NCI-H2107 treated with DMSO at 0.1 percent for 48 hours (cell line): Measurements from ENCODE around the gene CGNL1.

Experiments used
- DNase-seq: peaks from one replicate; lab custom pipeline; 2025; ENCODE audit not compliant: unreplicated experiment; lab: John Stamatoyannopoulos, UW

The CGNL1 gene

DNA sequence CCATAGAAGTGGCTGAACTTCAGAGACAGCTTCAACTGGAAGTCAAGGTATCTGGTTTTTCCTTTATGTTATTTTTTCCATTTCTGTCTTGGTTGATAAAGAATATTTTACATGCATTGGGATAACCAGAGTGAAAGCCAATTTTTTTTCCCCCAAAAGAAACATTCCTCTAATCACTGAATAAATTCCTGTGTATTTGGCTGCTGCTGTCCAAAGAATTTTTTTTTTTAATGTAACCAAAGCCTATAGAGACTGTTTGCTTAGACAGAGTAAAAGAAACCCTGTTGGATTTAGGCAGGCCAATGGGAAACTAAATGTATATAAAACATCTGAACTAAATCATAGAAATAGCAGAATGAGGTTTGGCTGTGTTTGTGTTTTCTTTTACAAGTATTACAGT, 75.2 kb downstream of the CGNL1 start:
- no peak for DNase-seq

DNA sequence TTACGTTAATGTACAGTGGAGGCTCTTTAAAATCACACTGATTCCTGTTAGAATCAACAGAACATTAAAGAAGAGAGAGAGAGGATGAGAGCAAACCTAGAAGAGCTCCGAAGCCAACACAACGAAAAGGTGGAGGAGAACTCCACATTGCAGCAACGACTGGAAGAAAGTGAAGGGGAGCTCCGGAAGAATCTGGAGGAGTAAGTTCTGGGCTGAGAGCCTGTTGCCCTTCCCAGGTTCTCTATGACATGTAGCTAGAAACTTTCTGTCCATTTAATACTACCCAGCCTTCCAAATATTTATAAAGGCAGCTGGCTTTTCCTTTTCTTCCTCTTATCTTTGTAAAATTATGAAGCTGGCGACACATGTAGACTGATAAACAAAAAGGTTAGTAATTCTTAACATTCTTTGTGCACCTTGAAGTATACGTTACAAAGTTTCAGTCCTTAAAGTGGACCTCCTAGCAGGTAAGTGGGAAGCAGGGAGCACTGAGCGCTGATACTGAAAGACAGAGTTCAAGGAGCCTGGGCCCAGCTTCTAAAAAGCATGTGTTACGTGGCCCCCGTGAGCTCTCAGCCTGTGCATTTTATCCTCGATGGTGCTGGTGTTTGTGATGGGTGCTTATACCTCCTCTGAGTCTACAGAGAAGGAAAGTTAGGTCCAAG, 75.9 kb downstream of the CGNL1 start:
- DNase-seq: no peak

DNA sequence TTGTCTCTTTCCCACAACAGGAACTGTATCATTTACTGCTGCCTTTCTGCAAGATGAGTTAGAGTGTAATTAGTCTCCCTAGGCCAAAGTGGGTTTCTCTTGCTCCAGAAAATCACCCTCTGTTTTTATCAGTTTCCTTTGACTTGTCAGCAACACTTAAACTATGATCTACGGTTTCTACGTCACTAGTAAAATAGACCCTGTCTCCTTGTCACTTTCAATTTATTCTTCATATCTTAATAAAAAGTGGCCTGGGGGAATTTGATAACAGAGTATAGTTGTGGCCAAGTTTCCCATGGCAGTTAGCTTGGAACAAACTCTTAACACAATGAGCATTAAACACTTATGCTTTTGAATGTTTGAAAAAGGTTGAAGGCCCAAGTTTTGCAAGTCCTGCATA, 79.6 kb downstream of the CGNL1 start:
- no peak for DNase-seq

DNA sequence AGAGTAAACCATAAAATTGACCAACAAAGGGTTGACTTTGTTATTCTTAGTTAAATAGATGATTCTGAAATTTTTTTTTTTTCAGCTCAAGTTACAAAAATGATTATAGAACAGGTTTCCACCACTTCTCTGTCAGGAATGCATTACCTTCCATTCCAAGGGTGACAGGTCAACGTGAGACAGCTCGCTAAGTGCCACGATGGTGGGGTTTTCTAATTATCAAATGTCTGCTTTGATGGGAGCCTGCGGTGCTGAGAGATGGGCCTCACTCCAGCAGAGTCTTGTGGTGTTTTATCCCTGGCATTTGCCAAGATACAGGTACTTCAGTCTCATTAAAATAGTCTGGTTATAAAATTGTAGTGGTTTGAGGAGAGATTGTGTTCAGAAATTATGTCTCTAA, 80.3 kb downstream of the CGNL1 start:
- DNase-seq: no peak

DNA sequence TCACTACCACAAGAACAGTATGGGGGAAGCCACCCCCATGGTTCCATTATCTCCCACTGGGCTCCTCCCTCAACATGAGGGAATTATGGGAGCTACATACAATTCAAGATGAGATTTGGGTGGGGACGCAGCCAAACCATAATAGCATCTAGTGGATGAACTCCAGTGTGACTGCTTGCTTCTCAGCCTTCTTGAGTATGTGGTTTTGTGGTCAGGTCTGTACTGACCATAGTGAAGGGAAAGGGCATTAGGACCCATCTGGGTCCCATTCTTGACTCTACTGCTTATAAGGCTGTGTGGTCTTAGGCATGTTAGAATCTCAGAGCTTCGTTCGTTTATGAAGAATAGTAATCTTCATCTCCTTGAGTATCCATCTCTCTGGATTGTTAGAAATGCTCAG, 81.4 kb downstream of the CGNL1 start:
- no peak for DNase-seq

DNA sequence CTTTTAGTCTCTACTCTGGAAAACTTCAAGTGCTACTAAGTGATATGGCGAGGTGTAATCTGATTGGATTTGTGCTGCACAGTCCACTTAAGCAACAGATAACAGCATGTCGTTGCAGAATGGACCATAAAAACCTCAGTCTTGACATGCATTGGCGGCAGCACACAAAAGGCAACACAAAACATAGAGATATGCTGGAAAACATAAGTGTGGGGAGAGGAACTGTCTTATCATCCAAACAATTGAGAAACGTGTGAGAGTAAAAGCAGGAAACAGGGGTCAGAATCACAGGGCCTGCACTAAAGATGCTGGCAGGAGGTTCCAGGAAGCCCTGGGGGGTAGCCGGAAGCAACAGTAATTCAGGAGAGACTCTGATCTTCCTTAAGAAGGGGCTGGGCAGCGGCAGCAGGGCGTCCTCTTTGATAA, 82.1 kb downstream of the CGNL1 start:
- DNase-seq: no peak

DNA sequence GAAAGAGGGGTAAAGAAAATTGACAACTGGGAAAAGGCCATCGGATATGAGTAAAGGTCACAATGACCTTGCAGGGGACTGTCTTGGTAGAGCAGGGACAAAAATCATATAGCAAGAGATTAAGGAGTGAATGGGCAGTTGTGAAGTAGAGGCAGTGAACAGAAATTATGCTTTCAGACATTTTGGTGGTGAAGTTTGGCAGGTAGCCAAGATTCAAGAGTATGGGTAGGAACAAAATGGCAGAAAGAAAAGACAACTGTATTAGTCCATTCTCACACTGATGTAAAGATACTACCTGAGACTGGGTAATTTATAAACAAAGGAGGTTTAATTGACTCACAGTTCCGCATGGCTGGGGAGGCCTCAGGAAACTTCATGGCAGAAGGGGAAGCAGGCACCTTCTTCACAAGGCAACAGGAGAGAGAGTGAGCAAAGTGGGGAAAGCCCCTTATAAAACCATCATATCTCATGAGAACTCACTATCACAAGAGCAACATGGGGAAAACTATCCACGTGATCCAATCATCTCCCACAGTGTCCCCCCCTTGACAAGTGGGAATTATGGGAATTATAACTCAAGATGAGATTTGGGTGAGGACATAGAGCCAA, 84.0 kb downstream of the CGNL1 start:
- no peak for DNase-seq

DNA sequence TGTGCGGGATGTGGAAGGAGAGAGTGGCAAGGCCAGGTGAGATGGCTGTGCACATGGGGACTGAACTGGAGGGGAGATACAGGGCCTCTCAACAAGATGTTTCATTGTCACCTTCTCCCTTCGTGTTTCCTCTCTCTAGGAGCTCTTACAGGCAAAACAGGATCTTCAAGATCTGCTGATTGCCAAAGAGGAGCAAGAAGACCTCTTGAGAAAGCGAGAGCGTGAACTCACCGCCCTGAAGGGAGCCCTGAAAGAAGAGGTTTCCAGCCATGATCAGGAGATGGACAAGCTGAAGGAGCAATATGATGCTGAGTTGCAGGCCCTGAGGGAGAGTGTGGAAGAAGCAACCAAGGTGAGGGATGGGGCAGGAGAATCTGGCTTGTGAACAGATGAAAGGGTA, 85.2 kb downstream of the CGNL1 start:
- no peak for DNase-seq

DNA sequence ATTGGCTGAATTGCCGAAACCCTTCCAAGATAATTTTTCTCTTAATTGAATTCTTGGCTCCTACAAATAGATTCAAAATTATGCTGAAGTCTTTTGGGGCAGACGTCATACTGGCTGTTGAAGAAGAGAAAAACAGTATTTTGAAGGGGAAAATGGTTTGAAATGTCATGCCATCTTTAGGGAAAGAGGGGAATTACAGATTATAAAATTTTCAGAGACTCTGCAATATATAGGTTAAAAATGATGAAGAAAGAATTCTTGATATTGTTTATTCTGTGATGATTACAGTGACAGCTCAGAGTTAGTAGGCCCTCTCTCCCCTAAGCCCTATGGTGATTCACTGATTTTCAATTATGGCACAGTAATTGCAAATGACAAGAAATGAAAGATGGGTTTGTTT, 86.1 kb downstream of the CGNL1 start:
- no peak for DNase-seq

DNA sequence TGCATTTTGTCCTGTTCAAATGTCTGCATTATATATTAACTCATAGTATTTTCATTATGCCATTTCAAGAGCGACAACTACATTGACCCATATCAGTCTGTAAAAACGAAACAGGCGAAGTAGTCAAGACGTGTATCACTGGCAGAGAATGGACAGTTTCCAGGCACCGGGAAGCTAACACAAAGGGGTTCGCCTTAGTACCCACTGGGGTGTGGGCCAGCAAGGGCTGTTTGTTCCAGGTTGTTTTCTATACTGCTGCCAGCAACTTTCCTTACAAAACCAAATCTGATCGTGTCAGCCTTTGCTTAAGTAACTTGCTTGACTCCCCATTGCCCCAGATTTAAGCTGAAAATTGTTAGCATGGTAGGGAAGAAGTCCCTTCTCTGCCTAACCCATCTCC, 87.1 kb downstream of the CGNL1 start:
- no peak for DNase-seq

DNA sequence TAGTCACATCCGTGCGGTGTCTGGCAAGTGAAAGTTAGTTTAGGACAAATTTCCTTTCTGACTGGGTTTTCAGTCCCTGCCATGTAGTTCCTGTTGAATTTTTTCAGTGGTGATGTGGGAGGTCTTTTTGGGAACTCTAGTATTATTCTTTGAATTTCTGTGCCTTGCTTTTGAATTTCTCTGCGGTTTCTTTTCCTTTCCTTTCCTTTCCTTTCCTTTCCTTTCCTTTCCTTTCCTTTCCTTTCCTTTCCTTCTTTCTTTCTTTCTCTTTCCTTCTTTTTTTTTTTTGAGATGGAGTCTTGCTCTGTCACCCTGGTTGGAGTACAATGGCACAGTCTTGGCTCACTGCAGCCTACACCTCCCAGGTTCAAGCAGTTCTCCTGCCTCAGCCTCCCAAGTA, 88.2 kb downstream of the CGNL1 start:
- no peak for DNase-seq

DNA sequence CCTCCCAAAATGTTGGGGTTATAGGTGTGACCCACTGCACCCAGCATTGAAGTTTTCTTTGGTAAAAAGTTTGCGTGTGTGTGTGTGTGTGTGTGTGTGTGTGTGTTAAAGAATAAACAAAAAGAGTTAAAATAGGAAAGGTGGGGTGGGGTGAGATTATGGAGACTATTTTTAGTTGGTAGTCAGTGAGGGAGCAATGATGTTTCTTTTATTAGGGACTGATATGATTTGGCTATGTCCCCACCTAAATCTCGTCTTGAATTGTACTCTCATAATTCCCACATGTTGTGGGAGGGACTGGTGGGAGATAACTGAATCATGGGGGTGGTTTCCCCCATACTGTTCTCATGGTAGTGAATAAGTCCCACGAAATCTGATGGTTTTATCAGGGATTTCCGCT, 92.2 kb downstream of the CGNL1 start:
- no peak for DNase-seq

DNA sequence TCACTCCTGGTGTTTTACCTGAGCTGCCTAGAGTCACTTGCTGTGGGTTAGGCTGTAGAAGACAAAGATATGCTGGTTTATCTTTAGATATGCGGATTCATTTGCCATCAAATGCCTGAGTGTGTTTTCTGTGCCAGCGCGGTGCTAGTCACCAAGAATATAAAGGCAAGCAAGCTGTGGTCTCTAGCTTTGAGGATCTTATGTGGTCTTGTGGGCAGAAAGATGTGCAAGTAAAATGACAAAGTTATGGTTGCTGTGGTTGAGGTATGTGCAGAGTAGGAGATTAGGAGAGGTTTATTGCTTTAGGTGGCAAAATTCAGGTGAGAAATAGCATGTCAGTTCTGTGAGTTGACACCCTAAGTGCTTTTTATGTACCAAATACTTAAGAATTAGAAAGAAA, 94.2 kb downstream of the CGNL1 start:
- DNase-seq: no peak

DNA sequence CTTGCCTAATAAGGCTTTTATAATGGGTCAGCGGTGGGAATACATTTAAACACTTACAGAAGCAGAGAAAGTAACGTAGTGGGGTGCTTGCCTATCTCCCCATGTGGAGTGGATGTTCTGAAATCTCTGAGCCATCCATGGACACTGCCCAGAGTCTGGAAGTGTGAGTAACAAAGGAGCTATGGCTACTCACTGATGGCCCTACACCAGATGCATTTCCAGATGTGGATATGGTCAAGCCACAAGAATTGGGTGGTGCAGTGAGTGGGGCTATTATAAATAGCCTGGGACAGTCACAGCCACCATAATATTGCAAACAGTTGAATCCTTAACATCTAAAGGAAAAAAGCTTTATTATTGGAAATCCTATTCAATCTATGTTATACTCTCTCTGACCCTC, 96.6 kb downstream of the CGNL1 start:
- no peak for DNase-seq

DNA sequence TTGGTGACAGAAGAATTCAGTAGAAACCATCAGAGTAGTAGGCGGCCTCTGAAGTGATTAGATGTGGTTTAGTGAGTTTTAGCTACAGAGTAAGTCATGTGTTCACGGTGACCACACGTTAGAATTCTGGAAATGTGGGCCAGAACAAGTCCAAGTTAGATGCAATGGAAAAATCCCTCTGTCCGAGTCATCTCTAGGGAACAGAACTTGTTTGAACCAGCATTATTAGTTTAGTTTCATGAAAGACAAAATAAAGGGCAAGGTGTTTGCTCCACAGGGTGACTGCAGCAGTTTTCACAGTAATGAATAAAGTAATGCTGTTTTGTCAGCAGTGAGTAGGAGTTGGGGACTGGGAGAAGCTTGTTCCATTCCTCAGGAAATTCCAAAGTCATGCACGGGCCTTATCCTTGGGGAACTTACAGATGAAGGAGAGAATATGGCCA, 100.2 kb downstream of the CGNL1 start:
- DNase-seq: no peak

DNA sequence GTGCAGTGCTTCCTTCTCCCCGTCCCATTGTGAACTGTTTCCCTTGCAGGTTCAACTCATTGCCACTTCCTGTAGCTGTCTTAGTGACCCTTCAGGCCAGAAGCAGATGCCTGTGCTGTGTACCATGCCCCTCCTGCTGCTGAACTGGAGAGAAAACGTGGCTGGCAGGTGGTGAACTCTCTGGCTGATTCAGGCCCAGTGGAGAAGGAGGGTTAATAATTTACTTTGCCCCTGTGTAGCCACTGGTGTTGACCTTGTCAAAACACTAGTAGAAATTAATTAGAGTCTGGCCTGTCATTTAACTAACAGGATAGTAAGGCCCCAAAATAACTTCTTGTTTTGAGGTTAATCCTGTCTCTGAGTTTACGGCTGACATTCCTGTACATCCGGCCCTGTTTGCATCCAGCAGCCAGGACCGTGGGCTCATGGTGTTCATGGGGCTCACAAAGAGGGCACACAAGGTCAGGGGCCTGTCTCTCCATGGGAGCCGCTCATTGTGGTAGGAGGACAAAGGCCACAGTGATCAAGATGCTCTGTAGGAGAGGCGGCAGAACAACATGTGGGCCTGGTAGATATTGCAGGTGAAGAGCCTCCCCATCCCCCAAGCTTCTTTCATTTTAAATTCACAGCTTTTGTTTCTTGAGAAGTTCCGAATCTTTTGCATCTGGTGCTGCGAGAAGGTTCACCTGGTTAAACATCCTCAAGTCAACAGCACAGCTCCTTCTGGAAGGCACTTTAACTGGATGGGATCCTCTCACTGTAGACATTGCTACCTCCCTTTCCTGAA, 101.6 kb downstream of the CGNL1 start:
- DNase-seq: no peak

DNA sequence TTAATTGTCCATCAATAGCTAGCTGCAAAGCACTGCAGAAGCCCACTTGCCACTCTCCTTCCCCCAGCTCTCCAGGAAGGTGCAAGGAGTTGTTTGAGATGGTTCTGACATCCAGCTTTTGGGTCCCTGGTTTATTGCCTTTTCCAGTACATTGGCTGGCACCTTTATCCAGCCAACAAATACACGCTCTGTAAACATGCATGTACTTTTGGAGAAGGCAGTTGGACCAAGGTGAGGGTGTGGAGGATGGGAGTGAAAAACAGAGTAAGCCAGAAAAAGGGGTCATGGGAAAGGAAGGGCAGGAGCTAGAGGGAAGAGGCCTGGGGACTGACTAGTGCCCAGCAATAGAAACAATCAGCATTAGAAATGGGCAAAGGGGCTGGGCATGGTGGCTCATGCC, 102.7 kb downstream of the CGNL1 start:
- no peak for DNase-seq

DNA sequence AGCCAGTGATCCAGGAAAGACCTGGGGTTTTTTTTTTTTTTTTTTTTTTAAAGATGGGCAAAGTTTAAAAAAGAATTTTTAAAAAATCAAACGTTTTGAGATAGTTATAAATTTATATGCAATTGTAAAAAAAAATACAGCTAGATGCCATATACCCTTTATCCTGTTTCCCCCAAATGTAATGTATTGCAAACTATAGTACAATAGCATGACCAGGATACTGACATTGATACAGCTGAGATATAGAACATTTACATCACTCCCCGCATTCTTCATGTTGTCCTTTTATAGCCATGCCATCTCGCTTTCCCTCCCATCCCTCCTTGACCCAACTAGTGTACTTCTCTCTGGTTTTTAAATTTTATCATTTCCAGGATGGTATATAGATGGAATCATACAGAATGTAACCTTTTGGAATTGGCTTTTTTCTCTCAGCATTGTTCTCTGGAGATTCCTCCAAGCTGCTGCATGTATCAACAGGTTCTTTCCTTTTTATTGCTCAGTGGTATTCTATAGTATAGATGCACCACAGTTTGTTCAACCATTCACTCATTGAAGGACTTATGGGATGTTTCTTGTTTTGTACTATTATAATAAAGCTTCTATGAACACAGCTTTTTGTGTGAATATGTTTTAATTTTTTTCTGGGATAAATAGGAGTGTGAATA, 104.9 kb downstream of the CGNL1 start:
- no peak for DNase-seq

DNA sequence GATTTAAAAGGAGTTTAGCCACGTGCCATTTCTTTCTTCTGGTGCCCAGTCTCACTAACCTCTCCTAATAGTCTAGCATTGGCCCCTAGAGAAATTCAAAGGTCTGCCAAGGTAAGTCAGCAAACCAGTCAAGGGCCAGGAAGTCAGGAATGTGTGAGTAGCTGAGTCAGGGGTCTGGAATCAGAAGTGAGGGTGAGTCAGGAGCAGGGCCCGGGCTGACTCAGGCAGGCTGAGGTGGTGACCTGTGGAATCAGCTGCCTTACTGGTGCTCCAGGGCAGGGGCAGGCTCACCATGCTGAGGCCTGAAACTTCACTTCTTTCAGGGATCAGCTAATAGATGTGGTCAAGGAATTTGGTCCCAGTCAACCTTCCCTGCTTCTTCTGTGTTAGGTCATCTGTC, 109.6 kb downstream of the CGNL1 start:
- no peak for DNase-seq

DNA sequence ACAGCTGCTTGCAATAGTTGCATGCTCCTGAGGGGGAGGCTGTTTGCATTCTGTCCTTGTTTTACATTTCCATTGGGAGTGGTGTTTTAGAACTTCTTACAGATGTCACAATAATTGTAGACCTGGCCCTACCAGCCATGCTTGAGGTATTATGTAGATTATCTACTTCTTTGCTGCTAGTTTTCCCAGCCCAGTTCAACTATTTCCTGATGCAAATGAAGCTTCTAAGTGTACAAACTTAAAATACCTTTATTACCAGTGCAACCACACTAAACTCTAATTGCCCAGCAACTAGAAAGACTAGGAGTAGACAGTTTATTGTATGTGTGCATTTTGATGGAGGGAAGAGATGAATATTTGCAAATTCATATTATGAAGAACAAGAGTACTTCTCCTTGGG, 110.5 kb downstream of the CGNL1 start:
- DNase-seq: no peak

DNA sequence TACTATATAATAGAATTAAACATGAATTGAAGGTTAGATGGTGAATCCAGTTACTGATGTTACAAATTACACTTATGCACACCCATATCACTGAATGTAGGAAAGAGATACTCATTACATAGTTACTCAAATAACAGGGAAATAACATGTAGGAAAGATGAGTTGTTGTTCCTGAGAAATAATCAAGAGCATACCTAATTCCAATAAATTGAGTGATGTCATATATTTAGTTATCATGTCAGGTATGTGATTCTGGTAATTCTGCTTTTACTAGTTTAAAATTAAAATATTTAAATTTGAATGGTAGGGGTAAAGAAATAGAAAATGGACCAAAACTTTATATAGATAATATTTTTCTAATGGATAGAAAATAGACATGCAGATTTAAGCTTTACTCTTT, 112.8 kb downstream of the CGNL1 start:
- DNase-seq: no peak

DNA sequence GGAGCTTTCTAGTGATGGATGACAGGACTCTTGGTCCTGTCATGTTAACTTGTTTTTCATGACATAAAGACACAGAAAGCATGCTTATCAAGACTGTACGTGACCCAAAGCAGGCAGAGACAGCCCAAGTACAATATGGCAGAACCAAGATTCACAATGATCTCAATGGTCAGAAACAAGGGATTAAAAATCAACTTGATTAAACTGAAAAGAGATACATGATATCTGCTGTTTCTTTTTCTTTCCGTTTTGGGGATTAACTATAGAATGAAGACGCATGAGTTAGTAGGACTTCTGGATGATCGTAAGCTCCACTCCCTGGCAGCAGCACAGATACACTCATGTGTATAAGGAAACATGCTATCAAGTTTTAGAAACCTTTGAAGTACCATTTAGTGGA, 117.0 kb downstream of the CGNL1 start:
- DNase-seq: no peak
